RWPE2 (cell line): Measurements from ENCODE around the gene SLC1A5.

Experiments
- ATAC-seq: fragments of 200-7000 bp; cut with Tn5 transposase; 3 replicates; pipeline ENCODE4 v1.9.1; 2021; ENCODE audit warnings: low read depth
- DNase-seq: peaks from one replicate; pipeline ENCODE4 v3.0.0-alpha.2; 2020; ENCODE audit warnings: low spot score
- H3K27ac ChIP-seq: fragments of 450-650 bp; 2 replicates; pipeline ENCODE4 v1.5.1; 2017; ENCODE audit warnings: mild to moderate bottlenecking; ENCODE audit not compliant: poor library complexity, severe bottlenecking
- H3K27me3 ChIP-seq: fragments of 250-450 bp; sonication (Bioruptor Pico); 2 replicates; pipeline ENCODE4 v1.5.1; 2021; ENCODE audit warnings: mild to moderate bottlenecking, moderate library complexity; ENCODE audit not compliant: insufficient read depth, poor library complexity, severe bottlenecking
- H3K36me3 ChIP-seq: fragments of 250-450 bp; sonication (Bioruptor Pico); 2 replicates; pipeline ENCODE4 v1.5.1; 2020; ENCODE audit warnings: low read depth, mild to moderate bottlenecking, moderate library complexity
- H3K4me1 ChIP-seq: fragments of 250-450 bp; sonication (Bioruptor Pico); 2 replicates; pipeline ENCODE4 v1.5.1; 2021; ENCODE audit warnings: mild to moderate bottlenecking, moderate library complexity; ENCODE audit not compliant: insufficient read depth, poor library complexity, severe bottlenecking
- H3K4me3 ChIP-seq: fragments of 250-450 bp; sonication (Bioruptor Pico); 2 replicates; pipeline ENCODE4 v1.5.1; 2021; ENCODE audit warnings: mild to moderate bottlenecking, moderate library complexity; ENCODE audit not compliant: severe bottlenecking
- H3K9me3 ChIP-seq: fragments of 250-450 bp; sonication (Bioruptor Pico); 2 replicates; pipeline ENCODE4 v1.5.1; 2021; ENCODE audit warnings: mild to moderate bottlenecking, moderate library complexity; ENCODE audit not compliant: severe bottlenecking
- TF ChIP-seq, protein P1 (sequence below): fragments of 450-650 bp; IDR thresholded peaks from one replicate; pipeline ENCODE4 v1.5.1; 2017; ENCODE audit warnings: mild to moderate bottlenecking, moderate library complexity; ENCODE audit not compliant: poor library complexity, severe bottlenecking

The SLC1A5 gene

DNA sequence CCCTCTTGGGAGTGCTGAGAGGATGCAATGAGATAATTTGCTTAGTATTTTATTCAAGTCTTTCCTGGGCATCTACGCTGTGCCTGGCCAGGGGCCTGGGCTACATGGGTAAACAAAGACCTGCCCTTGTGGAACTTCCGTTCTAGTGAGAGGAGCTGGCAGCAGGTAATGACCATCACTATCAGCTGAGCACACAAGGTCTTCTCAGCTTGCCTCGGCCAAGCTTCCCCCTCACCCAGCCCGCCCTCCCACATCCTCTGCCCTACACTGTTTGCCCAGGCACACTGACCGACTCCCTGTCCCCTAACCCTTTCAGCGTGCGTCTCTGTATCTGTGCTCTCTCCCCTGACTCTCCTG is 51.1 kb downstream of the SLC1A5 start:
- ATAC-seq = no peak
- H3K27me3 ChIP-seq = no peaks in the 10 kb centered on the region

DNA sequence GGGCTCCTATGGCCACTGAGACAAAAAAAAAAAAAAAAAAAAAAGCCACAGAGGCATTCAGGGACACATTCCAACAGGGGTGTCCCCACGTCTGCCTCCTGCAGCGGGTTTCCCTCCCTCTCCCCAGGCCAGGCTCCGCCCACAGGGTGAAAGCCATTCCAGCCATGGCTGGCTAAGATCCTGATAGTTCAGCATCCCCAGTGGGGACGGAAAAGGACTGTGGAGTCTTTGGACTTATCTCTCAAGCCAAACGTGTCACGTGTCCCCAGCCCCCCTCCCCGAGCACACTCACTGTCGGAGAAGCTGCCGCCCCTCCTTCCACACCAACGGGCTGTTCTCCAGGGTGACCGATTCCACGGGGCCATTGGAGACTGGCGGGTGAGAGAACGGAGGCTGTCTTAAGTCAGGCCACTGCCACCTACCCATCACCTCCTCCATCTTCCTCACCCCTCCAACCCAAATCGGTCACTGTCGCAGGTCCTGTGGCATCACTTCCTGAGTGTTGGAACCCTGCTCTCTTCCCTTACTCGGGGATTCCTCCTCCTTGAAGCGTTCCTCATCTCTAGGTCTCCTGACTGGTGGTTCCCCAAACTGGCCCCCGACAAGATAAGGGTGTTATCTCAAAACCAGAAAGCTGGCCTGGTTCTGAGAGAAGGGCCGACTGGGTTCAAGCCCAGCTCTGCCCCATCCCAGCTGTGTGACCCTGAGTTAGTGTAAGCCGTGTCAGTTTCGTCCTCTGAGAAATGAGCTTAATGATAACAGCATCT is 51.7 kb downstream of the SLC1A5 start:
- H3K4me3 ChIP-seq = no peak overlapping the region
- TF ChIP-seq, protein P1, sequence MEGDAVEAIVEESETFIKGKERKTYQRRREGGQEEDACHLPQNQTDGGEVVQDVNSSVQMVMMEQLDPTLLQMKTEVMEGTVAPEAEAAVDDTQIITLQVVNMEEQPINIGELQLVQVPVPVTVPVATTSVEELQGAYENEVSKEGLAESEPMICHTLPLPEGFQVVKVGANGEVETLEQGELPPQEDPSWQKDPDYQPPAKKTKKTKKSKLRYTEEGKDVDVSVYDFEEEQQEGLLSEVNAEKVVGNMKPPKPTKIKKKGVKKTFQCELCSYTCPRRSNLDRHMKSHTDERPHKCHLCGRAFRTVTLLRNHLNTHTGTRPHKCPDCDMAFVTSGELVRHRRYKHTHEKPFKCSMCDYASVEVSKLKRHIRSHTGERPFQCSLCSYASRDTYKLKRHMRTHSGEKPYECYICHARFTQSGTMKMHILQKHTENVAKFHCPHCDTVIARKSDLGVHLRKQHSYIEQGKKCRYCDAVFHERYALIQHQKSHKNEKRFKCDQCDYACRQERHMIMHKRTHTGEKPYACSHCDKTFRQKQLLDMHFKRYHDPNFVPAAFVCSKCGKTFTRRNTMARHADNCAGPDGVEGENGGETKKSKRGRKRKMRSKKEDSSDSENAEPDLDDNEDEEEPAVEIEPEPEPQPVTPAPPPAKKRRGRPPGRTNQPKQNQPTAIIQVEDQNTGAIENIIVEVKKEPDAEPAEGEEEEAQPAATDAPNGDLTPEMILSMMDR = no peak
- no peaks in the 10 kb centered on the region for H3K27me3 ChIP-seq
- peak; percentile 58 for DNase-seq
- no peak for ATAC-seq
- H3K4me1 ChIP-seq = peaks cover 9% of the 10 kb centered on the region
- H3K9me3 ChIP-seq = no peaks in the 10 kb centered on the region
- H3K27ac ChIP-seq = no peak overlapping the region
- peaks cover 89% of the 10 kb centered on the region for H3K36me3 ChIP-seq

More for the DNA sequence above, 51.1 kb downstream of the SLC1A5 start:
- DNase-seq = no peak
- Histone ChIP-seq H3K4me3 (no peak overlapping the region), H3K9me3 (no peaks in the 10 kb centered on the region), H3K4me1 (peaks cover 4% of the 10 kb centered on the region), H3K27ac (no peak overlapping the region), H3K36me3 (peaks cover 88% of the 10 kb centered on the region)
- TF ChIP-seq, protein P1 = no peak

DNA sequence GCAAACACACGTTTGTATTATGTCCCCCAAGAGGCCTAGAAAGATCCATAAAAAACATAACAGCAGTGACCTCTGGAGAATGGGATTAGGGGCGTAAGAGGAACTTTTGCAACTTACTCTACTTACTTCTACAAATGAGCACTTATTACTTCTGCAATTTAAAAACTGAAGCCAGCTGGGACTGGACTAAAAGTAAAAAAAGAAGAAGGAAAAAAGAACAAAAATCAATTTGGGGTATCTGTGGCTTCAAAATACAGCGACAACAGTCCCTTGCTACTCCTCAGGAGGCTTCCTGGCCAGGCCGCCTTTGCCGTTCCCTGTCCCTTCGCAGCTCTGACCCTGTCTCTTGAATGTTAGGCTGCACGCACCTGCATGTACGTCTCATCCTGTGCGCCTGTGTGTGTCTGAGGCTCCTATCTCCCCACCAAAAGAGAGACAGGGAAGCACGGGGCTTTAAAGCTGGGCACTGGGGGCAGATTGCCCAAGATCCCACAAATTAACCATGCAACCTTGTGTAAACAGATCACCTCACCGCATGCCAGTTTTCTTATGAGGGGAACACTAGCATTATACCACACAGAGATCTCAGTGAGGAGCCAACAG is 54.6 kb downstream of the SLC1A5 start:
- ATAC-seq = no peak
- Histone ChIP-seq H3K4me3 (no peak overlapping the region), H3K27ac (no peak overlapping the region), H3K4me1 (peaks cover 9% of the 10 kb centered on the region), H3K27me3 (no peaks in the 10 kb centered on the region), H3K9me3 (no peaks in the 10 kb centered on the region), H3K36me3 (peaks cover 94% of the 10 kb centered on the region)
- no peak for DNase-seq
- TF ChIP-seq, protein P1 = no peak

DNA sequence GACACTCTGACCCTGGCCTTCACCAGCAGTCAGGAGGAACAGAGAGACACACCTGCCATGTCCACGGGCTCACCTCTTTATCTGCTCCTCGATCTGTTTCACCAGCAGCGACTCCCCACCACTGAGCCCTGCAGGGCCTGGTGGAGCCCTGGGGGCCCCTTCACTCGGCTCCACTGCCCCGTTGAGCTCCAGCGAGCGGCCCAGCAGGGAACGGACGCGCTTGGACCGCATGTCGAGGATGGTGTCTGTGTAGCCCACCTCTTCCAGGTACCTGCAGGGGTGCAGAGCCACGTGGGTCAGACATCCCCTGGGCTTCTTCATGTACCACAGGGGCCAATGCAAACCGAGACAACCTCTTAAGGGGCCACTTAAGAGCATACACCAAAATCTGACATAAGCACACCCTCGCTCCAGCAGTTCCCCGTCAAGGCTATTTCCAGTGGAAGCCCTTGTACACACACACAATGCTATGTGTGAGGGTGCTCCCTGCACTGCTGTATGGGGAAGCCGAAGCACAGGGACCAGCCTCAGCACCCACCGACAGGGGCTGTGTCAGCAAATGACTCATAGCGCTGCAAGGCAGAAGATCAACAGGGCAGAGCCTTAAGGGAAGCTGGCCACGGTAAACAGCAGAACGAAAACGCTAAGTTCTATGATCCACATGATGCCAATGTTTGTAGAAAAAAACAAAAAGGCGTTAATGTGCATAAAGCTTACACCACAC is 55.3 kb downstream of the SLC1A5 start:
- TF ChIP-seq, protein P1 = no peak
- DNase-seq = no peak
- H3K4me1 ChIP-seq = peaks cover 9% of the 10 kb centered on the region
- no peaks in the 10 kb centered on the region for H3K9me3 ChIP-seq
- 0 out of 3 replicates have a peak, but pooled peaks have one; percentile 11 for ATAC-seq
- H3K4me3 ChIP-seq = no peak overlapping the region
- H3K27me3 ChIP-seq = no peaks in the 10 kb centered on the region
- no peak overlapping the region for H3K27ac ChIP-seq
- H3K36me3 ChIP-seq = peaks cover 94% of the 10 kb centered on the region
